ENCODE measurements around the gene MRM2.

The MRM2 gene

DNA sequence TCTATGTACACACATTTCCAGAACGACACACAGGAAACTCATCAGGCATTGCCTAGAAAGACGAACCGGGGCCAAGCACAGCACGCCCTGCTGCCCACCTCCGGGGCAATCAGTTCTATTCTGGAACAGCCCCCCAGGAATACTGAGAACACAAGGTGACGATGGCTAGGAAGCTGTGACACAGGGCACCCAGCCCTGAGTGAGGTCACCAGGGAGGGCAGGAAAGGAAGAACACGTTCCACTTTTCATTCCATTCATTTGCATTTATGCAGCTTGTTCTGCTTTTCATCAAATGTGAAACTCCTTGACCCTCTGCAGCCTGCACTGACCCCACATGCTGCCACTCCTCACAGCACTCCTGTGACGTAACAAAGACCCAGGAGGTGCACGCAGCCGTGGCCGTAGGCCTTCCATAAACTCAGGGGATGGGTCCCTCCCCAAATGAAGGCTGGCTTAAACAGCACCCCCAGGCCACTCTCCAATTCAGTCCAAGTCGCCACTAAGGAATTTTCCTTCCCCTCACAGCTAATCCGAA lies 38.2 kb downstream of the MRM2 start:
- no peaks in the 10 kb centered on the region for H3K9me3 ChIP-seq (ENCODE audit: control insufficient read depth in 2 of 2, low read length in 2 of 2)
- H3K27me3 ChIP-seq (ENCODE audit: control insufficient read depth in 1 of 2, insufficient read depth in 2 of 2, low read length in 2 of 2) = no peaks in the 10 kb centered on the region
- peaks cover 10 to 13% of the 10 kb centered on the region in 2 donors for H3K36me3 ChIP-seq (ENCODE audit: control insufficient read depth in 2 of 2, insufficient read depth in 2 of 2, low read length in 2 of 2)
- H3K27ac ChIP-seq (ENCODE audit: low read length) = peak overlapping the region; percentile 53
- peaks cover 38% of the 10 kb centered on the region for H3K4me1 ChIP-seq (ENCODE audit: control insufficient read depth, insufficient read depth, low read length)
- peak overlapping the region in 1 of 2 donors; percentile 51 for H3K9ac ChIP-seq (ENCODE audit: low read length in 2 of 2)
- peak overlapping the region; percentile 23 to 44 for H3K4me3 ChIP-seq (ENCODE audit: low read length in 2 of 2)

DNA sequence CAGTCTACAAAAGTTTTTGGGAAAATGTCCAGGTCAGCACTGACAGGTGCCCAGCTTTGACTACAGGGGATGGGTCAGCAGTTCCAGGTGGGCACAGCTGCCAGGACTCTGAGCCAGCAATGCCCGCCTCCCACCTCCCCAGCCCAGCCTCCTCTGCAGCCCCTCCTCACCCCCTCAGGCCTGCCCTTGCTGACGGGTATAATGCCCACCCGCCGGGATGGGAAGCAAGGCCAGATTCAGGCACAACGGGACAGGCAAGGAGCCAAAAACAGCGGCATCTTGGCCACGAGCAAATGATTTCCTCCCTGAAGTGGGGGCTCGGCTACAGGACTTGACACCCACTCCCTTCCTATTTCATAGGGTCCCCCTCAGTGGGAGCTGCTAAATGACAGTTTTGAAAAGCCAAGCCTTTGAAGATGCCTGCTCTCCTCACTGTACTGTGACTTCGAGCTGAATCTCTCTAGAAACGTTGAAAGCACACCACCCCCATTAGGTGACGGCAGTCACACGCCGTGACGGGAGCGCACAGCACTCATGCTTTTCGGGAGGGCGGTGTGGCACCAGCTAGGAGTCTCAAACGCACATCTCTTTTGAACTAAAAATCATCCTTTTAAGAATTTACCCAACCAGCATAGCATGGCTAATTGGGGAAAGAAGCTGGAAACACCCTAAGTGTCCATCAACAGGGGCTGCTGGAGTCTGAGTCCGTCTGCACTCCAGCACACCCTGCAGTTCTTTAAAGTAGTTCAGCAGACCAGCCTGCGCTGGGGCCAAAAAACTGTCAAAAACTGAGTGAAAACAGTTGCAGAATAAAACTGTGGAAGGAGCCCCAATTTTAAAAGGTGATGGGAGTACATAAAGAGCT lies 38.9 kb downstream of the MRM2 start:
- H3K9me3 ChIP-seq (ENCODE audit: control insufficient read depth in 2 of 2, low read length in 2 of 2) = no peaks in the 10 kb centered on the region
- H3K4me1 ChIP-seq (ENCODE audit: control insufficient read depth, insufficient read depth, low read length) = peaks cover 38% of the 10 kb centered on the region
- no peaks in the 10 kb centered on the region for H3K27me3 ChIP-seq (ENCODE audit: control insufficient read depth in 1 of 2, insufficient read depth in 2 of 2, low read length in 2 of 2)
- peaks cover 10 to 13% of the 10 kb centered on the region in 2 donors for H3K36me3 ChIP-seq (ENCODE audit: control insufficient read depth in 2 of 2, insufficient read depth in 2 of 2, low read length in 2 of 2)
- peak overlapping the region; percentile 53 for H3K27ac ChIP-seq (ENCODE audit: low read length)
- peak overlapping the region in 1 of 2 donors; percentile 44 for H3K4me3 ChIP-seq (ENCODE audit: low read length in 2 of 2)
- no peak overlapping the region for H3K9ac ChIP-seq (ENCODE audit: low read length in 2 of 2)

DNA sequence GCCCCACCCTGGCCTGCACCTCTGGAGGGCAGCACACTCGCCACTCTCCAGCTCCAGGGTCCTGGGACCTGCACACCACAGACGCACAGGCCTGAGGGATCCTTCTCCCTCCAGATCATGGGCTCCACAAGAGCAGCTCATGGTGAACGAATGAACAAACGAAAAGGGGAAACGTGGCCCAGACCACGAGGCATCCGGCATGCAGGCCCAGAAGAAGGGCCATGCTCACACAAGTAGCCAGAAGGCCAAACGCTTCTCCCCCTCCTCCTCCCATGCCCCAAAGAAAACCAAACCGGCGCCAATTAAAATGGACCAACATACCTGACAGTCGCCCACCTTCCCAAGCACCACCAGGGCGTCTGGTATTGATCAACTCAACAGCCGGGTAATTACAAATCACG lies 39.6 kb downstream of the MRM2 start:
- H3K36me3 ChIP-seq (ENCODE audit: control insufficient read depth in 2 of 2, insufficient read depth in 2 of 2, low read length in 2 of 2) = peaks cover 5% of the 10 kb centered on the region in 2 donors
- no peak overlapping the region for H3K9ac ChIP-seq (ENCODE audit: low read length in 2 of 2)
- peaks cover 38% of the 10 kb centered on the region for H3K4me1 ChIP-seq (ENCODE audit: control insufficient read depth, insufficient read depth, low read length)
- H3K9me3 ChIP-seq (ENCODE audit: control insufficient read depth in 2 of 2, low read length in 2 of 2) = no peaks in the 10 kb centered on the region
- no peaks in the 10 kb centered on the region for H3K27me3 ChIP-seq (ENCODE audit: control insufficient read depth in 1 of 2, insufficient read depth in 2 of 2, low read length in 2 of 2)
- H3K27ac ChIP-seq (ENCODE audit: low read length) = no peak overlapping the region
- no peak overlapping the region for H3K4me3 ChIP-seq (ENCODE audit: low read length in 2 of 2)

DNA sequence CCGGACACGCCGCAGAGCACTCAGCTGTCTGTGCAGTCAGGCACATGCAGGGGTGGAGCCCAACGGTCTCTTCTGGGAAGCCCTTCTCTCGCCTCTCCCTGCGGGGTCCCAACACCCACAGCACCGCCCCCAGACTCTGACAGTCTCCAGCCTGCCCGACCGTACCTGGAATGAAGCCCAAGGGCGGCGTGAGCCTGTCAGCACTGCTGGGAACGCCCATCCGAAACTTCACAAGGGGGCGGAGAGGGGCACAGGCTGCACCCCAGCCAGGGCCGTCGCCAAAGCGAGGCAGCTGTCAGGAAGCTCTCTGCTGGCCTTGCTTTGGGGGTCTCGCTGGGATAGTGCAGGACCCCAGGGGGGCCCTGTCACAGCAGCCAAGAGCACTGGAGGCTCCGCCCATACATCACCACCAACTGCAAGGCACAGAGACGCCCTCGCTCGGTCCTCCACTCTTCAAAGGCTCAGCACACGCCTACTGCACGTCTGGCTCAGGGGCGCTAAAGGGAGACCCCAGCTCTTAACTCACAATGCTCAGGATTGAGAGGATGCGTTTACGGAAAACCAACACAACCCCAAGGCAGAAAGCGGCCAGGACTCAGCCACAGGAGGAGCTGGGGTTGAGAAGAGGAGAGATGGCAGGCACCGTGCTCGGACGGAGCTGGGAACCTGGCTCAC lies 40.2 kb downstream of the MRM2 start:
- no peaks in the 10 kb centered on the region for H3K27me3 ChIP-seq (ENCODE audit: control insufficient read depth in 1 of 2, insufficient read depth in 2 of 2, low read length in 2 of 2)

DNA sequence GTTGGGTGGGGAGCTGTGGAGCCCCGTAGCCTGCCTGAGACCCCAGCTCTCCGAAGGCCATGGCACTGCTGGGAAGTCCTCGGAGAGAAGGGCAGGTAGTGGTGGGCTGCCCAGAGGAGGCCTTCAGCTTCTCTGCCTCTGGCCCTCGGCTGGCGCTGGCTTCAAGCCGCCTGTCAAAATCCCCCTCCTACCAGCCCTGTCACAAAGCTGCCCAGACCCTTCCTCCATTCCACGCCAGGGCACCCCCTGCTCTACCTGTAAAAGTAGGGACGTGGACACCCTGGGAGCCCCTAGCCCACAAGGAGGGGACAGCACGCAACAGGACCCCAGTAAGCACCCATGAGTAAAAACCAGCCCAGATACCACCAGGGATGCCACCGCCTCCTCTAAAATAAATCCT lies 40.9 kb downstream of the MRM2 start:
- Histone ChIP-seq H3K9me3 (ENCODE audit: control insufficient read depth in 2 of 2, low read length in 2 of 2) (no peaks in the 10 kb centered on the region), H3K4me1 (ENCODE audit: control insufficient read depth, insufficient read depth, low read length) (peaks cover 38% of the 10 kb centered on the region), H3K27me3 (ENCODE audit: control insufficient read depth in 1 of 2, insufficient read depth in 2 of 2, low read length in 2 of 2) (no peaks in the 10 kb centered on the region), H3K9ac (ENCODE audit: low read length in 2 of 2) (no peak overlapping the region), H3K4me3 (ENCODE audit: low read length in 2 of 2) (no peak overlapping the region), H3K36me3 (ENCODE audit: control insufficient read depth in 2 of 2, insufficient read depth in 2 of 2, low read length in 2 of 2) (peaks cover 3 to 6% of the 10 kb centered on the region in 2 donors), H3K27ac (ENCODE audit: low read length) (no peak overlapping the region)

More for the DNA sequence above, 40.2 kb downstream of the MRM2 start:
- no peaks in the 10 kb centered on the region for H3K9me3 ChIP-seq (ENCODE audit: control insufficient read depth in 2 of 2, low read length in 2 of 2)
- H3K27ac ChIP-seq (ENCODE audit: low read length) = no peak overlapping the region
- H3K4me3 ChIP-seq (ENCODE audit: low read length in 2 of 2) = no peak overlapping the region
- no peak overlapping the region for H3K9ac ChIP-seq (ENCODE audit: low read length in 2 of 2)
- peaks cover 3 to 4% of the 10 kb centered on the region in 2 donors for H3K36me3 ChIP-seq (ENCODE audit: control insufficient read depth in 2 of 2, insufficient read depth in 2 of 2, low read length in 2 of 2)
- H3K4me1 ChIP-seq (ENCODE audit: control insufficient read depth, insufficient read depth, low read length) = peaks cover 38% of the 10 kb centered on the region

DNA sequence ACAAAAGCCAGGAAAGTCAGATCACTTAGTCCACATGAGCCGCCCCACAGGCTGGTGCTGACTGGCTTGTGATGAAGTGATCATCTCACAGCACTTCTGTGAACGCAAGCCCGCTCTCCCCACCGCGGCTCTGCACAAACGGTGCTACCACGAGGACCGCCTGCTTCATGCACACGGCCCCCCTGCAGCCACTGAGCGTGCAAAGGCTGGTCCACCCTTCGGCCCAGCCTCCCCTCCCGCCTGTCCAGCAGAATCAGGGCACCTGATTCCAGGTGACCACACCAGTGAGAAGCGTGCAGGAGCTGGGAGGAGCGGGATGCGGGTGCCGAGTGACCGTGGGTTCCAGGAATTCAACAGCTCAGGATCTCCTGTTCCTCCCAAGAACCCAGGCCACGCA lies 41.4 kb downstream of the MRM2 start:
- peaks cover 3 to 11% of the 10 kb centered on the region in 2 donors for H3K36me3 ChIP-seq (ENCODE audit: control insufficient read depth in 2 of 2, insufficient read depth in 2 of 2, low read length in 2 of 2)
- H3K27ac ChIP-seq (ENCODE audit: low read length) = no peak overlapping the region
- H3K4me3 ChIP-seq (ENCODE audit: low read length in 2 of 2) = no peak overlapping the region
- H3K9ac ChIP-seq (ENCODE audit: low read length in 2 of 2) = no peak overlapping the region
- no peaks in the 10 kb centered on the region for H3K27me3 ChIP-seq (ENCODE audit: control insufficient read depth in 1 of 2, insufficient read depth in 2 of 2, low read length in 2 of 2)
- H3K9me3 ChIP-seq (ENCODE audit: control insufficient read depth in 2 of 2, low read length in 2 of 2) = no peaks in the 10 kb centered on the region
- peaks cover 38% of the 10 kb centered on the region for H3K4me1 ChIP-seq (ENCODE audit: control insufficient read depth, insufficient read depth, low read length)

DNA sequence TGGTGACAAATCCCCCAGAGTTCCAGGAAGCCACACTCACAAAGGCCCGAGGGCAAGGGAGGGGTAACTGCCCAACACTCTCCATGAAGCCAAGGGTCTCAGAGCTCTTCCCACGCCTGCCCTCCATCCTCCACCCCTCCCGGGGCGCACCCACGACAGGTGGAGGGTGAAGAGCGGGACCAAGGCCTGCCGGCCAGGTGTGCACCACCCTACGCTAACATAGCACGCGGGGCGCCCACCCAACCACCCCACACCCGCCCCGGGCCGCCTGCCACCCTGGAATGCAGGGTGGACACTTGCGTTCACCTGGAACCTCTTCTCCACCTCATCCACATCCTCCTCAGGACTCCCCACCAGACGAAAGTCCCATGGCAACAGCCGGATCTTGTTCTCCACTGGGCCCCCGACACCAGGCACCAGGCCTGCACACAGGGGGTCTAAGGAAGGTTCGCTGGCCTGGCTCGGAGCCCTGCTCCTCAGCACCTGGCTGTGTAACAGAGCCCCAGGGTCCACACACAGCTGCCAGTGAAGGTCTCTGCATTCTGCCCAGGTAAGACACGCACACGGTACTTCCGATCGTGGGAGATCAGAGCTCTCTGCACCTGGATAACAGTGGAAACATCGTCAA lies 41.9 kb downstream of the MRM2 start:
- Histone ChIP-seq H3K9ac (ENCODE audit: low read length in 2 of 2) (no peak overlapping the region), H3K27ac (ENCODE audit: low read length) (no peak overlapping the region), H3K4me1 (ENCODE audit: control insufficient read depth, insufficient read depth, low read length) (peaks cover 32% of the 10 kb centered on the region), H3K4me3 (ENCODE audit: low read length in 2 of 2) (no peak overlapping the region), H3K9me3 (ENCODE audit: control insufficient read depth in 2 of 2, low read length in 2 of 2) (no peaks in the 10 kb centered on the region), H3K36me3 (ENCODE audit: control insufficient read depth in 2 of 2, insufficient read depth in 2 of 2, low read length in 2 of 2) (peaks cover 3 to 13% of the 10 kb centered on the region in 2 donors), H3K27me3 (ENCODE audit: control insufficient read depth in 1 of 2, insufficient read depth in 2 of 2, low read length in 2 of 2) (no peaks in the 10 kb centered on the region)

DNA sequence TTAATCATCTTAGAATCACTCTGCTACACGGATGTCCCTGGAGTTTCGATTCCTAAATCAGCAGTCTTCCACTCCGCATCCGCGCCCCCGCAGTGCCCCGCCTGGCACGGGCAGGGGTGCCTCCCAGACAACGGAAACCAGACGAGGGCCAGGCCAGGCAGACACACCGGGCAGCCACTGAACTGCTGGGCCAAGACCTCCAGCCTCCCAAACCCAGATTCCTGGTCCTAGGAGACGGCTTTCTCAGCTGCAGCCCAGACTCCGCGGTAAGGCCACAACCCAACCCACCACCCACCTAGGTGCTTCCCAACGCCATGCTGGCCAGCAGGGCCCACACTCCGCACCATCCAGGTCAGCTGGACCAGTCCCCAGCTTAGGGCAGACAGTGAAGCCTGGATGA lies 42.5 kb downstream of the MRM2 start:
- peaks cover 27% of the 10 kb centered on the region for H3K4me1 ChIP-seq (ENCODE audit: control insufficient read depth, insufficient read depth, low read length)
- no peaks in the 10 kb centered on the region for H3K9me3 ChIP-seq (ENCODE audit: control insufficient read depth in 2 of 2, low read length in 2 of 2)
- H3K4me3 ChIP-seq (ENCODE audit: low read length in 2 of 2) = no peak overlapping the region
- H3K9ac ChIP-seq (ENCODE audit: low read length in 2 of 2) = no peak overlapping the region
- peaks cover 3 to 13% of the 10 kb centered on the region in 2 donors for H3K36me3 ChIP-seq (ENCODE audit: control insufficient read depth in 2 of 2, insufficient read depth in 2 of 2, low read length in 2 of 2)
- H3K27me3 ChIP-seq (ENCODE audit: control insufficient read depth in 1 of 2, insufficient read depth in 2 of 2, low read length in 2 of 2) = no peaks in the 10 kb centered on the region
- no peak overlapping the region for H3K27ac ChIP-seq (ENCODE audit: low read length)

DNA sequence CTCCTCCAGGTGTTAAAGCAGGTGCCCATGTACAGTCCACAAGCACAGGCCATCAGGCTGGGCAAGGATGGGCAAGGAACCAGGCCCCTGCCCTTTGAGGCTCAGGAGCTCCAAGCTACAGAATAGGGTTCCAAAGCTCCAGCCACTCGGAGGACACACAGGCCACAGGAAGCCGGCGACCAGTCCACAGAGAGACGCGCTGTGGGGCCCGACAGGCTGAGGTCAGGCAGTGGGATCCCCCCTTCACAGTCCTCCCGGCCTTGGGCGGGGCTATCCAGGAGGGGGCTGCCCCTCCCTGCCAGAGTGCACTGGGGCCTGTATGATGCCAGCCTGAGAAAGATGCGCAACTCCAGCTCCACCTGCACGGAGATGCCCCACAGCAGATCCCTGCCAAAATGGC lies 43.2 kb downstream of the MRM2 start:
- H3K36me3 ChIP-seq (ENCODE audit: control insufficient read depth in 2 of 2, insufficient read depth in 2 of 2, low read length in 2 of 2) = peaks cover 3 to 13% of the 10 kb centered on the region in 2 donors
- no peak overlapping the region for H3K9ac ChIP-seq (ENCODE audit: low read length in 2 of 2)
- H3K4me3 ChIP-seq (ENCODE audit: low read length in 2 of 2) = no peak overlapping the region
- no peak overlapping the region for H3K27ac ChIP-seq (ENCODE audit: low read length)
- H3K27me3 ChIP-seq (ENCODE audit: control insufficient read depth in 1 of 2, insufficient read depth in 2 of 2, low read length in 2 of 2) = no peaks in the 10 kb centered on the region
- H3K4me1 ChIP-seq (ENCODE audit: control insufficient read depth, insufficient read depth, low read length) = peaks cover 19% of the 10 kb centered on the region
- H3K9me3 ChIP-seq (ENCODE audit: control insufficient read depth in 2 of 2, low read length in 2 of 2) = no peaks in the 10 kb centered on the region

DNA sequence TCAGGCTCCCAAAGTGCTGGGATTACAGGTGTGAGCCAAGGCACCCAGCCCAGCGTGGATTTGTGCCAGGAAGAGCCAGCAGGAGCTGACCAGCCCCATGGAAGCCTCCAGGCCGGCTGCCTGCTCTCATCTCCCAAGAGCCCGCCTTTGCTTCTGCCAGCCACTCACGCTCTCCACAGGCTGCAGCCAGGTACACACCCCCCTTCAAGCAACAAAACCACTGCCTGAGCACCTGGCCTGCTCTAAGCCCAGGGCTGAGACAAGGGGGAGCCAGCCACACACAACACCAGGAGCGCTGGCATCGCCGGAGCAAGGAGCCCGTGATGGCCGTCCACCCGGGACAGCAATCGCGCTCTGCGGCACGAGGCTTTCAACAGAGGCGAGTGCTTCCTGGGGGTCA lies 43.8 kb downstream of the MRM2 start:
- Histone ChIP-seq H3K27me3 (ENCODE audit: control insufficient read depth in 1 of 2, insufficient read depth in 2 of 2, low read length in 2 of 2) (no peaks in the 10 kb centered on the region), H3K9ac (ENCODE audit: low read length in 2 of 2) (no peak overlapping the region), H3K9me3 (ENCODE audit: control insufficient read depth in 2 of 2, low read length in 2 of 2) (no peaks in the 10 kb centered on the region), H3K4me1 (ENCODE audit: control insufficient read depth, insufficient read depth, low read length) (peaks cover 14% of the 10 kb centered on the region), H3K4me3 (ENCODE audit: low read length in 2 of 2) (no peak overlapping the region), H3K27ac (ENCODE audit: low read length) (no peak overlapping the region), H3K36me3 (ENCODE audit: control insufficient read depth in 2 of 2, insufficient read depth in 2 of 2, low read length in 2 of 2) (peaks cover 3 to 13% of the 10 kb centered on the region in 2 donors)
